IMR-90 (cell line): ENCODE data around the gene BMP4.

Experiments
- CHD1 ChIP-seq: IDR thresholded peaks from 2 replicates; pipeline ENCODE4 v1.6.1; 2012; ENCODE audit warnings: low read depth, low read length, improper control_type of control experiment
- MAFK ChIP-seq: IDR thresholded peaks from 2 replicates; pipeline ENCODE4 v1.6.1; 2012; ENCODE audit warnings: low read depth, low read length, improper control_type of control experiment
- MXI1 ChIP-seq: IDR thresholded peaks from 2 replicates; pipeline ENCODE4 v1.6.1; 2012; ENCODE audit warnings: low read depth, mild to moderate bottlenecking, low read length, moderate library complexity, borderline replicate concordance
- POLR2A ChIP-seq: IDR thresholded peaks from 2 replicates; pipeline ENCODE4 v1.6.1; 2012; ENCODE audit warnings: mild to moderate bottlenecking, low read depth, low read length
- RAD21 ChIP-seq: IDR thresholded peaks from 2 replicates; pipeline ENCODE4 v1.6.1; 2012; ENCODE audit warnings: low read length, improper control_type of control experiment
- RCOR1 ChIP-seq: IDR thresholded peaks from 2 replicates; pipeline ENCODE4 v1.6.1; 2012; ENCODE audit warnings: mild to moderate bottlenecking, low read length, improper control_type of control experiment; ENCODE audit not compliant: insufficient replicate concordance
- TF ChIP-seq, protein P1 (sequence below): conservative IDR thresholded peaks from 2 replicates; pipeline ENCODE4 v1.5.1; 2012; ENCODE audit warnings: mild to moderate bottlenecking, low read depth, low read length, improper control_type of control experiment
- TF ChIP-seq, protein P2 (sequence below): fragments of 150-350 bp; IDR thresholded peaks from 2 replicates; pipeline ENCODE4 v1.6.1; 2017; ENCODE audit warnings: mild to moderate bottlenecking, antibody characterized with exemption, low read length, low read depth

DNA sequence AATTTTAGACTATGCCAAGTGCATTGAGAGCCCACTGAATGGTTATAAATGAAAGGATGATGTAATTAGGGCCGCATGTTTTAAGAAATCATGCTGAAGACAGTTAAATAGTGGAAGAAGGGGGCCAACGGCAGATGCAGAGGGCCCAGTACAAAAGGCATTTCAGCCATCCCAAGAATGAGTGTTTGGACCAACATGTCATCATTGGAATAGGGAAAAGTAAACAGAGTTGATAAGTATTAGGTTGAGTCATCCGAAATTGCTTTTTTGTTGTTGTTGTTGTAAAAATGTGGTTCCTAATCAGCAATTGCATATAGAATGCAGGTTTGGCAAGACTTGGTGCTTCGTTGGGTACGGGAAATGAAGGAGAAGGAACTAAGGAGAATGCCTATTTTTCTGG, 29.5 kb downstream of the BMP4 start:
- TF ChIP-seq RAD21 (no peak), RCOR1 (no peak), CHD1 (no peak), POLR2A (no peak), MAFK (no peak), MXI1 (no peak)
- TF ChIP-seq, protein P1, sequence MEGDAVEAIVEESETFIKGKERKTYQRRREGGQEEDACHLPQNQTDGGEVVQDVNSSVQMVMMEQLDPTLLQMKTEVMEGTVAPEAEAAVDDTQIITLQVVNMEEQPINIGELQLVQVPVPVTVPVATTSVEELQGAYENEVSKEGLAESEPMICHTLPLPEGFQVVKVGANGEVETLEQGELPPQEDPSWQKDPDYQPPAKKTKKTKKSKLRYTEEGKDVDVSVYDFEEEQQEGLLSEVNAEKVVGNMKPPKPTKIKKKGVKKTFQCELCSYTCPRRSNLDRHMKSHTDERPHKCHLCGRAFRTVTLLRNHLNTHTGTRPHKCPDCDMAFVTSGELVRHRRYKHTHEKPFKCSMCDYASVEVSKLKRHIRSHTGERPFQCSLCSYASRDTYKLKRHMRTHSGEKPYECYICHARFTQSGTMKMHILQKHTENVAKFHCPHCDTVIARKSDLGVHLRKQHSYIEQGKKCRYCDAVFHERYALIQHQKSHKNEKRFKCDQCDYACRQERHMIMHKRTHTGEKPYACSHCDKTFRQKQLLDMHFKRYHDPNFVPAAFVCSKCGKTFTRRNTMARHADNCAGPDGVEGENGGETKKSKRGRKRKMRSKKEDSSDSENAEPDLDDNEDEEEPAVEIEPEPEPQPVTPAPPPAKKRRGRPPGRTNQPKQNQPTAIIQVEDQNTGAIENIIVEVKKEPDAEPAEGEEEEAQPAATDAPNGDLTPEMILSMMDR = no peak
- TF ChIP-seq, protein P2, sequence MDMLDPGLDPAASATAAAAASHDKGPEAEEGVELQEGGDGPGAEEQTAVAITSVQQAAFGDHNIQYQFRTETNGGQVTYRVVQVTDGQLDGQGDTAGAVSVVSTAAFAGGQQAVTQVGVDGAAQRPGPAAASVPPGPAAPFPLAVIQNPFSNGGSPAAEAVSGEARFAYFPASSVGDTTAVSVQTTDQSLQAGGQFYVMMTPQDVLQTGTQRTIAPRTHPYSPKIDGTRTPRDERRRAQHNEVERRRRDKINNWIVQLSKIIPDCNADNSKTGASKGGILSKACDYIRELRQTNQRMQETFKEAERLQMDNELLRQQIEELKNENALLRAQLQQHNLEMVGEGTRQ = no peak
